Gastrocnemius medialis (tissue), 4 donors: ENCODE data around the gene PRR14L. TPM values are rescaled to one million over a fixed set of nuclear protein-coding genes. Genes with fewer than 3 reads are reported as not detected.

Source experiments
- ATAC-seq, 2 donors: fragments of 150-250 bp; one replicate each; pipeline ENCODE4 v1.9.1; 2016
- DNase-seq, 2 donors: peaks; one replicate each; pipeline ENCODE4 v3.0.0-alpha.2; 2019
- H3K27ac ChIP-seq, 4 donors: fragments of 200-600 bp; sonication (generic); 1 replicate in 1 of 4; 2 replicates in 3 of 4; pipeline ENCODE4 v1.5.1; 2016 to 2018; ENCODE audit warnings: mild to moderate bottlenecking in 2 of 4, moderate library complexity in 1 of 4
- H3K27me3 ChIP-seq, 3 donors: fragments of 200-600 bp; sonication (generic) in 2 of 3; 1 replicate in 1 of 3; 2 replicates in 2 of 3; pipeline versions ENCODE4 v1.5.1 to v1.6.0; 2016 to 2019; ENCODE audit warnings: mild to moderate bottlenecking in 1 of 3, moderate library complexity in 1 of 3
- H3K36me3 ChIP-seq, 2 donors: fragments of 200-600 bp; sonication (generic) in 1 of 2; one replicate each; pipeline ENCODE4 v1.5.1; 2017 to 2018
- H3K4me1 ChIP-seq, 2 donors: fragments of 200-600 bp; sonication (generic) in 1 of 2; one replicate each; pipeline ENCODE4 v1.5.1; 2016 to 2017; ENCODE audit warnings: mild to moderate bottlenecking in 2 of 2
- H3K4me3 ChIP-seq, 4 donors: fragments of 200-600 bp; sonication (generic) in 3 of 4; 1 replicate in 1 of 4; 2 replicates in 3 of 4; pipeline ENCODE4 v1.5.1; 2016 to 2019; ENCODE audit warnings: mild to moderate bottlenecking in 2 of 4
- H3K9me3 ChIP-seq, 3 donors: fragments of 200-600 bp; sonication (generic) in 2 of 3; 1 replicate in 1 of 3; 2 replicates in 2 of 3; pipeline ENCODE4 v1.5.1; 2016 to 2019
- POLR2A ChIP-seq, 2 donors: fragments of 450-650 bp; IDR thresholded peaks; one replicate each; pipeline ENCODE4 v1.6.1; 2017; ENCODE audit warnings: antibody characterized with exemption in 2 of 2, mild to moderate bottlenecking in 2 of 2, moderate library complexity in 2 of 2
- in situ Hi-C, 4 donors: fragments of 200-750 bp; cut with MboI; loops; one replicate each; pipeline versions ENCODE4 v1.15.0 to v1.8.0; 2017; ENCODE audit warnings: low sequenced_read_pairs in 4 of 4
- intact Hi-C: fragments of 100-400 bp; cut with DNase I; formaldehyde crosslinking; loops from one replicate; pipeline ENCODE4 v1.15.1; 2023; ENCODE audit warnings: low total_unique reads
- total RNA-seq, 4 donors: library from RNA; depleted of rRNA; stranded (reverse); fragments of >200 nt; gene quantifications; one replicate each; pipeline versions ENCODE4 v1.1.0 to v1.2.3, GENCODE V29; 2016
- TF ChIP-seq, protein P1 (sequence below), 5 experiments: fragments of 450-650 bp in 3 of 5; fragments of 200-600 bp in 2 of 5; sonication (generic) in 2 of 5; IDR thresholded peaks in 4 of 5; conservative IDR thresholded peaks in 1 of 5; 1 replicate in 4 of 5; 2 replicates in 1 of 5; pipeline ENCODE4 v1.5.1; 2016 to 2019; ENCODE audit warnings: antibody characterized with exemption in 5 of 5, mild to moderate bottlenecking in 3 of 5, moderate library complexity in 3 of 5

PRR14L gene
- total RNA-seq, 4 donors from 2014 or later, result 6.5 to 8.4 (median 7.1) TPM

DNA sequence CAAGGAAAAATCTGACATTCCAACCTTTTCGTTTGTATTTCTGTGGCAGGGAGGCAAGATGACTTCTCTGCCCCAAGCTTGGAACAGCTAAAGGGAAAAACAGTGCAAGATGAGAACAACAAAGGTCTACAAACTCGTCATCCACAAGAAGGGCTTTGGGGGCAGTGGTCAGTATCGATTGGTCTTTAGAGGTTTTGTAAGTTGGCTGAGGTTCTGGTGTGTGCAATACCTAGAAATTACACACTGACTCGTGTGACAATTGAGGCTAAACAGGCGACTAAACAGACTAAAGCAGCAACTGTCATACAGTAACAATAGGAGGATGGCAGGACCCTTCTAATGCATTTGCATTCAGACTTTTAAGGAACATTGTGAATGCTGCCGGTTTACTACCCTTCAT, 4.9 kb upstream of the PRR14L start:
- DNase-seq, result no peak
- peak overlapping the region in 1 of 4 donors; percentile 88 for H3K4me3 ChIP-seq
- no peaks in the 10 kb centered on the region for H3K36me3 ChIP-seq
- no peak for ATAC-seq
- no peaks in the 10 kb centered on the region for H3K9me3 ChIP-seq
- peaks cover 18 to 32% of the 10 kb centered on the region in 2 donors for H3K4me1 ChIP-seq
- H3K27ac ChIP-seq, result peak overlapping the region; percentile 90 to 96 (median 92)
- in situ Hi-C loops (no loop called here), intact Hi-C loops (loop anchor here (5.0 kb wide), 3 partner anchors 187 to 657 kb away; partner anchors contain the start of genes RTCB and YWHAH)
- no peaks in the 10 kb centered on the region for H3K27me3 ChIP-seq
- TF ChIP-seq, protein P1, sequence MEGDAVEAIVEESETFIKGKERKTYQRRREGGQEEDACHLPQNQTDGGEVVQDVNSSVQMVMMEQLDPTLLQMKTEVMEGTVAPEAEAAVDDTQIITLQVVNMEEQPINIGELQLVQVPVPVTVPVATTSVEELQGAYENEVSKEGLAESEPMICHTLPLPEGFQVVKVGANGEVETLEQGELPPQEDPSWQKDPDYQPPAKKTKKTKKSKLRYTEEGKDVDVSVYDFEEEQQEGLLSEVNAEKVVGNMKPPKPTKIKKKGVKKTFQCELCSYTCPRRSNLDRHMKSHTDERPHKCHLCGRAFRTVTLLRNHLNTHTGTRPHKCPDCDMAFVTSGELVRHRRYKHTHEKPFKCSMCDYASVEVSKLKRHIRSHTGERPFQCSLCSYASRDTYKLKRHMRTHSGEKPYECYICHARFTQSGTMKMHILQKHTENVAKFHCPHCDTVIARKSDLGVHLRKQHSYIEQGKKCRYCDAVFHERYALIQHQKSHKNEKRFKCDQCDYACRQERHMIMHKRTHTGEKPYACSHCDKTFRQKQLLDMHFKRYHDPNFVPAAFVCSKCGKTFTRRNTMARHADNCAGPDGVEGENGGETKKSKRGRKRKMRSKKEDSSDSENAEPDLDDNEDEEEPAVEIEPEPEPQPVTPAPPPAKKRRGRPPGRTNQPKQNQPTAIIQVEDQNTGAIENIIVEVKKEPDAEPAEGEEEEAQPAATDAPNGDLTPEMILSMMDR (IDR thresholded peaks at IDR 0.05 in 4 of 5, conservative IDR thresholded peaks at IDR 0.05 in 1 of 5), result no peak
- no peak for TF ChIP-seq POLR2A (IDR thresholded peaks at IDR 0.05)

DNA sequence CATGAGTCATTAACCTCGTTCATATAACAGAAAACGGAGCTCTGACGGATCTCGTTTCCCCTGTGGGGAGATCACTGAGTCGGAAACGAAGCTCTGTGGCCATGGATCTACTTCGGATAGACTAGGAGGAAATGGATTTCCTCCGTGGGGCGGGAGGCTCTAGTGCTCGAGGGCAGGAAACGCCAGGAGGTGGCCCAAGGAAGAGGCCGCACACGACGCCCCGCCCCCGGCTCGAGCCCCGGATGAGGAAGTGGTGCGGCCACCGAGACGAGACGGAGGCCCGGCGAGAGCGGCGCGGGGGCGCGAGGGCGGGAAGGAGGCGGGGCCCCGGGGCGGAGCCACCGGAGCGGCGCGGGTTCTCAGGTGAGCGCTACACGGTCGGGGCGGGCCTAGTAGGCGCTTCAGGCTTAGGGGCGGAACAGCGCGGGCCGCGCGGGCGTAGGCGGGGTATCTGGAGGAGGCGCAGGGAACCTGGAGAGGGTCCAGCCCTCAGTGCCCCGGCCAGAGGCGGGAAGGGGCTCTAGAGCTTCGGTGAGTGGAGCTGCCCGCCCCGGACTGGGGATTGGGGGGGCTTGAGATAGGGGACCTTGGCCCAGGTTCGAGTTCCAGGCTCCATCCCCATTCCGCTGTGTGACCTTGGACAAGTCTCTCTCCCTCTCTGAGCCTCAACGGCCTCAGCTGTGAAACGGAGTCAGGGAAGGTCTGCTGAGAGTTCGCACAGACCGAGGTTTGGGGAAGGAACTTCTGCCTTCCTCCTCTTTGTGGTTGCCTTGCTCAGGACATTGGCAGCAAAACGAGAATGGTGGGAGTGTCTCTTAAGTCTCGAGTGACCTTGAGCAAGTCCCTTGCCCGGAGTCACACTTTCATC, 3.9 kb upstream of the PRR14L start, which contains the start of gene DEPDC5:
Gene DEPDC5, plus strand, starts transcription at position 386 of the 868 bp plus-strand sequence. CDS start 903 bp downstream, outside the sequence.
- Histone ChIP-seq H3K27me3 (no peaks in the 10 kb centered on the region), H3K9me3 (no peaks in the 10 kb centered on the region), H3K4me1 (peaks cover 23 to 37% of the 10 kb centered on the region in 2 donors), H3K36me3 (no peaks in the 10 kb centered on the region), H3K4me3 (peak within 1 kb of the TSS; percentile 62 to 90 (median 81)), H3K27ac (peak within 1 kb of the TSS; percentile 90 to 96 (median 92))
- in situ Hi-C loops, result no loop called here
- intact Hi-C loops, result loop anchor here (2.0 to 5.0 kb wide), 4 partner anchors 91 to 658 kb away; partner anchors contain the start of genes PISD, RTCB and YWHAH
- TF ChIP-seq, protein P1 (IDR thresholded peaks at IDR 0.05 in 4 of 5, conservative IDR thresholded peaks at IDR 0.05 in 1 of 5), result no peak
- peak; percentile 72 to 77 for TF ChIP-seq POLR2A (IDR thresholded peaks at IDR 0.05)
- ATAC-seq (peak; percentile 83 to 87), DNase-seq (peak; percentile 91 to 94)

DNA sequence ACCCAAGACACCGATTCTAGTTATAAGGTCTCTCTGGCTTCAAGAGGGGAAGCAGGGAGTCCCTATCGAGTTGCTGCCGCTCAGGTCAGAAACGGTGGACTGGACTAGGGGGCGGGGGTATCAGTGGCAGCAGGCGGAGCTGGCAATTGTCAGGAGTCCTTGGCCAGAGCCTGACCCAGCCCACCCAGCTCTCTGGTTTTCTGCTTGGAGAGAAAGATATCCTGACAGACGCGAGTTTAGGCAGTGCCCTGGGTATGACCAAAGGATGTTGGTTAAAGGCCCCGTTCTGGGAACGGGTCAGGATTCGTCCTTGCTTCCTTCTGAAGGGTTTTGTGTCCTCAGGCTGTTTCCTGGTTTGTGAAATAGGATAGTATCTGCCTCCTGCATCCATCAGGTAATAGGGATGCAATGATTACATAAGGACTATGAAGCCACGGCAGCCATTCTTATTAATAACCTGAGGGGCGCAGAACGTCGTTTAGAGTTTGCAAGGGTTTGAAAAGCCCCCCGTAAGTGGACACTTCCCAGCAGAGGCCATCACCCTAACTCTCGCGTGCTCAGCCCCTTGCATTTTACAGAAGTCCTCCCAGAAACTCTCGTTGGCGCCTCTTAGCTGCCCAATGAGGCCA, 3.2 kb upstream of the PRR14L start:
- peak overlapping the region; percentile 90 to 96 (median 92) for H3K27ac ChIP-seq
- peak; percentile 0 to 31 for ATAC-seq
- no peaks in the 10 kb centered on the region for H3K9me3 ChIP-seq
- H3K36me3 ChIP-seq, result no peaks in the 10 kb centered on the region
- peaks cover 30 to 44% of the 10 kb centered on the region in 2 donors for H3K4me1 ChIP-seq
- TF ChIP-seq POLR2A (IDR thresholded peaks at IDR 0.05), result no peak
- H3K27me3 ChIP-seq, result no peaks in the 10 kb centered on the region
- in situ Hi-C loops (no loop called here), intact Hi-C loops (loop anchor here (2.0 to 5.0 kb wide), 4 partner anchors 90 to 659 kb away; partner anchors contain the start of genes PISD, RTCB and YWHAH)
- peak; percentile 3 to 33 for DNase-seq
- H3K4me3 ChIP-seq, result peak overlapping the region; percentile 62 to 90 (median 80)

DNA sequence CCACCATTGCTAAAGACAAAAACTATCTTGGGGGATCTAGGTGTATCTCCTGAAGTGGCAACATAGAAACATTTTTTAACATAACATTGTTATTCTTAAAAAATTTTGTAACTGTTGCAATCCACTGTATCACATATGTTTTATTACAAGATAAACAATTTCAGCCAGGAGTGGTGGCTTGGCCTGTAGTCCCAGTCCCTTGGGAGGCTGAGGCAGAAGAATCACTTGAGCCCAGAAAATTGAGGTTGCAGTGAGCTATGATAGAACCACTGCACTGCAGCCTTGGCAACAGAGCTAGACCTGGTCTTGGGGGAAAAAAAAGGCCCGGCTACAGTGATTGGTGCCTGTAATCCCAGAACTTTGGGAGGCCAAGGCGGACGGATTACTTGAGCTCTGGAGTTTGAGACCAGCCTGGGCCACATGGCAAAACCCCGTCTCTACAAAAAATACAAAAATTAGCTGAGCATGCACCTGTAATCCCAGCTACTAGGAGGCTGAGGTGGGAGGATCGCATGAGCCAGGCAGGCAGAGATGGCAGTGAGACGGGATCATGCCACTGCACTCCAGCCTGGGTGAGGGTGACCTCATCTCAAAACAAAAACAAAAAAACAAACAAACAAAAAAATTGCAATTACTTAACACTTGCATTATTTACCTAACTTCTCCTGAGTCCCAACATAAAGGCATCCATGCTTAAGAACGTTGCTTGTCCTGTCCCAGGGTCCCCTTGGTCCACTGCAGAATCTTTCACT, 2.3 kb upstream of the PRR14L start:
- intact Hi-C loops, result loop anchor here (2.0 to 5.0 kb wide), 4 partner anchors 89 to 660 kb away; partner anchors contain the start of genes PISD, RTCB and YWHAH
- no peaks in the 10 kb centered on the region for H3K36me3 ChIP-seq
- TF ChIP-seq, protein P1 (IDR thresholded peaks at IDR 0.05 in 4 of 5, conservative IDR thresholded peaks at IDR 0.05 in 1 of 5), result no peak
- no peak for TF ChIP-seq POLR2A (IDR thresholded peaks at IDR 0.05)
- H3K9me3 ChIP-seq, result no peaks in the 10 kb centered on the region
- H3K4me1 ChIP-seq, result peaks cover 30 to 44% of the 10 kb centered on the region in 2 donors
- DNase-seq, result peak in 1 of 2 donors; percentile 17
- no peak for ATAC-seq
- H3K4me3 ChIP-seq, result peak overlapping the region in 2 of 4 donors; percentile 62 to 73
- H3K27me3 ChIP-seq, result no peaks in the 10 kb centered on the region
- in situ Hi-C loops, result no loop called here
- H3K27ac ChIP-seq, result peak overlapping the region; percentile 90 to 96 (median 92)
